SU-DHL-6 (cell line): ENCODE data around the gene FAM171A2.

Source experiments
- H2AFZ ChIP-seq: fragments of 200-600 bp; sonication (generic); 2 replicates; pipeline ENCODE4 v1.6.1; 2014; ENCODE audit warnings: low read depth, mild to moderate bottlenecking, moderate library complexity, mixed read lengths, antibody characterized with exemption, low read length; ENCODE audit not compliant: severe bottlenecking
- H3F3A ChIP-seq: fragments of 200-600 bp; shearing (Covaris generic); 2 replicates; pipeline ENCODE4 v1.6.0; 2016; ENCODE audit warnings: antibody characterized with exemption, mild to moderate bottlenecking; ENCODE audit not compliant: insufficient read depth
- H3K27ac ChIP-seq: fragments of 200-600 bp; sonication (generic); 2 replicates; pipeline ENCODE4 v1.5.1; 2016; ENCODE audit warnings: low read depth, mild to moderate bottlenecking, low read length, moderate library complexity, mixed read lengths
- H3K27me3 ChIP-seq: fragments of 200-600 bp; sonication (generic), shearing (Covaris generic); 2 replicates; pipeline ENCODE4 v1.6.0; 2014; ENCODE audit warnings: mild to moderate bottlenecking, low read length
- H3K36me3 ChIP-seq: fragments of 200-600 bp; sonication (generic); 2 replicates; pipeline ENCODE4 v1.6.1; 2014; ENCODE audit warnings: mild to moderate bottlenecking, low read length, mixed read lengths
- H3K4me2 ChIP-seq: fragments of 300-600, 200-600 bp; shearing (Covaris generic), sonication (generic); 2 replicates; pipeline ENCODE4 v1.6.0; 2014; ENCODE audit warnings: low read length, low read depth, mild to moderate bottlenecking; ENCODE audit not compliant: poor library complexity, severe bottlenecking
- H3K4me3 ChIP-seq: fragments of 200-600 bp; sonication (generic); 2 replicates; pipeline ENCODE4 v1.5.1; 2014; ENCODE audit warnings: antibody characterized with exemption, low read length, mild to moderate bottlenecking, mixed read lengths; ENCODE audit not compliant: insufficient read depth, poor library complexity, severe bottlenecking
- H3K79me2 ChIP-seq: fragments of 200-600 bp; sonication (generic); 2 replicates; pipeline ENCODE4 v1.6.1; 2014; ENCODE audit warnings: mild to moderate bottlenecking, low read length, moderate library complexity; ENCODE audit not compliant: insufficient read depth
- H3K9ac ChIP-seq: fragments of 200-600 bp; sonication (generic); 2 replicates; pipeline ENCODE4 v1.7.0; 2014; ENCODE audit warnings: mild to moderate bottlenecking, low read length
- H3K9me2 ChIP-seq: fragments of 200-600 bp; sonication (generic); replicated peaks from 2 replicates; pipeline ENCODE4 v1.6.1; 2014; ENCODE audit warnings: low read length; ENCODE audit not compliant: insufficient read depth
- H3K9me3 ChIP-seq: fragments of 200-600 bp; sonication (generic); 2 replicates; pipeline ENCODE4 v1.6.1; 2014; ENCODE audit warnings: low read length, mixed read lengths; ENCODE audit not compliant: insufficient read depth
- H4K20me1 ChIP-seq: fragments of 200-600 bp; sonication (generic); 2 replicates; pipeline ENCODE4 v1.6.1; 2014; ENCODE audit warnings: low read depth, mild to moderate bottlenecking, antibody characterized with exemption, low read length, moderate library complexity, mixed read lengths
- EZH2phosphoT487 ChIP-seq: fragments of 200-600 bp; sonication (generic), shearing (Covaris generic); conservative IDR thresholded peaks from 2 replicates; pipeline ENCODE4 v1.6.1; 2018; ENCODE audit warnings: mild to moderate bottlenecking, antibody characterized with exemption, low read length, moderate library complexity, mixed read lengths
- TF ChIP-seq, protein P1 (sequence below): fragments of 200-600 bp; sonication (generic); IDR thresholded peaks from one replicate; pipeline ENCODE4 v1.5.1; 2017; ENCODE audit warnings: antibody characterized with exemption, mild to moderate bottlenecking, low read length, moderate library complexity; ENCODE audit not compliant: insufficient read depth, poor library complexity, severe bottlenecking

FAM171A2 gene

DNA sequence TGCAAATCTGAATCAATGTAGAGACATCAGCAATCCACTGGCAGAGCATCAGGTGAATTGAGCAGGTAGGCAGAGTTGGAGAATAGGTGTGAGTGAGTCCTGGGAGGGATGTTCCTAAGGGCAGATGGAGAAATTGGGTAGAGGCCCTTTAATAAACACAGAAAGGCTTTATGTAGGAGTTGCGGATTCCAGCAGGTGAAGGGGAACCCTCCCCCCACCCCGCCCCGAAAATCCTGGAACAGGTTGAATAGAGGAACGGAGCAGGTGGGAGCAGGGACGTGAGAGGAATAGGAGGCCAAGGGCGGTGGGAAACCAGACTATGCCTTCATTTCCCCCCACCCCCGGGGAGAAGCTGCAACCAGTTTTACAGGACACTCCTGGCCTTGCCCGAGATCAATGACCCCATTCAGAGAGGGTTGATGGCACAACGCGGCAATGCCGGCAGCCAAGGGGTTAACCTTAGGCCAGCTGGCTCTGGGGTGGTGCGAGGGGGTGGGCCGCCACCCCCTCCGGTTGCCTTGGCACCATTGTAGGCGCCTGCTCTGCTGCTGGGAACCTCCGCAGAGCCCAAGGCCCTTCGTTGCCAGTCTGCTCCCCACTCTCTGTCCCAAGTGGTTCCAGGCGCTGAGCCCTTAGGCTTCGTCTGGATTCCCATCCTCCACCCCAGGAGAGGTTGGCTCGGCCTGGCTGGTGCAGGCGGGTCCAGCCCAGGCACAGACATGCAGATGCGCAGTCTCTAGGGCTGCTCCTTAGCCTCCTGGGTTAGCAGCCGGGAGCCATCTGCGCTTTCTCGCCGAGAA lies 56.1 kb downstream of the FAM171A2 start:
- no peaks in the 10 kb centered on the region for H3K9me2 ChIP-seq
- H4K20me1 ChIP-seq: no peaks in the 10 kb centered on the region
- TF ChIP-seq EZH2phosphoT487: no peak
- TF ChIP-seq, protein P1, sequence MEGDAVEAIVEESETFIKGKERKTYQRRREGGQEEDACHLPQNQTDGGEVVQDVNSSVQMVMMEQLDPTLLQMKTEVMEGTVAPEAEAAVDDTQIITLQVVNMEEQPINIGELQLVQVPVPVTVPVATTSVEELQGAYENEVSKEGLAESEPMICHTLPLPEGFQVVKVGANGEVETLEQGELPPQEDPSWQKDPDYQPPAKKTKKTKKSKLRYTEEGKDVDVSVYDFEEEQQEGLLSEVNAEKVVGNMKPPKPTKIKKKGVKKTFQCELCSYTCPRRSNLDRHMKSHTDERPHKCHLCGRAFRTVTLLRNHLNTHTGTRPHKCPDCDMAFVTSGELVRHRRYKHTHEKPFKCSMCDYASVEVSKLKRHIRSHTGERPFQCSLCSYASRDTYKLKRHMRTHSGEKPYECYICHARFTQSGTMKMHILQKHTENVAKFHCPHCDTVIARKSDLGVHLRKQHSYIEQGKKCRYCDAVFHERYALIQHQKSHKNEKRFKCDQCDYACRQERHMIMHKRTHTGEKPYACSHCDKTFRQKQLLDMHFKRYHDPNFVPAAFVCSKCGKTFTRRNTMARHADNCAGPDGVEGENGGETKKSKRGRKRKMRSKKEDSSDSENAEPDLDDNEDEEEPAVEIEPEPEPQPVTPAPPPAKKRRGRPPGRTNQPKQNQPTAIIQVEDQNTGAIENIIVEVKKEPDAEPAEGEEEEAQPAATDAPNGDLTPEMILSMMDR: no peak
- H3K9ac ChIP-seq: no peak overlapping the region
- H3K36me3 ChIP-seq: no peaks in the 10 kb centered on the region
- H2AFZ ChIP-seq: no peak overlapping the region
- no peaks in the 10 kb centered on the region for H3K27me3 ChIP-seq
- no peak overlapping the region for H3K4me2 ChIP-seq
- no peaks in the 10 kb centered on the region for H3F3A ChIP-seq
- no peaks in the 10 kb centered on the region for H3K79me2 ChIP-seq
- no peak overlapping the region for H3K4me3 ChIP-seq
- no peak overlapping the region for H3K27ac ChIP-seq
- H3K9me3 ChIP-seq: no peaks in the 10 kb centered on the region

DNA sequence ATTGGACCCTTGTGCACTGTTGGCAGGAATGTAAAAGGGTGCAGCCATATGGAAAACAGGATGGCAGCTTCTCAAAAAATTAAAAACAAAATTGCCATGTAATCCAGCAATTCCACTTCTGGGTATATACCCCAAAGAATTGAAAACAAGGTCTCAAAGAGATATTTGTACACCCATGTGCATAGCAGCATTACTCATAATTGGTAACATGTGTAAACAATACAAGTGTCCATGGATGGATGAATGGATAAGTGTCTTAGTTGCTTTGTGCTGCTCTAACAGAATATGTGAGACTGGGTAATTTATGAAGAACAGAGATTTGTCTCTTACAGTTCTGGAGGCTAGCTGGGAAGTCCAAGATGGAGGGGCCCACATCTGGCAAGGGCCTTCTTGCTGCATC lies 59.0 kb downstream of the FAM171A2 start:
- Histone ChIP-seq H2AFZ (no peak overlapping the region), H3K79me2 (no peaks in the 10 kb centered on the region), H3K4me3 (no peak overlapping the region), H3K36me3 (no peaks in the 10 kb centered on the region), H3F3A (no peaks in the 10 kb centered on the region), H3K9ac (no peak overlapping the region), H3K27me3 (no peaks in the 10 kb centered on the region), H3K4me2 (no peak overlapping the region), H3K9me2 (no peaks in the 10 kb centered on the region), H3K27ac (no peak overlapping the region), H3K9me3 (no peaks in the 10 kb centered on the region), H4K20me1 (no peaks in the 10 kb centered on the region)
- TF ChIP-seq EZH2phosphoT487: no peak
- TF ChIP-seq, protein P1: no peak
